ENCODE data around the gene SMIM14.

DNA sequence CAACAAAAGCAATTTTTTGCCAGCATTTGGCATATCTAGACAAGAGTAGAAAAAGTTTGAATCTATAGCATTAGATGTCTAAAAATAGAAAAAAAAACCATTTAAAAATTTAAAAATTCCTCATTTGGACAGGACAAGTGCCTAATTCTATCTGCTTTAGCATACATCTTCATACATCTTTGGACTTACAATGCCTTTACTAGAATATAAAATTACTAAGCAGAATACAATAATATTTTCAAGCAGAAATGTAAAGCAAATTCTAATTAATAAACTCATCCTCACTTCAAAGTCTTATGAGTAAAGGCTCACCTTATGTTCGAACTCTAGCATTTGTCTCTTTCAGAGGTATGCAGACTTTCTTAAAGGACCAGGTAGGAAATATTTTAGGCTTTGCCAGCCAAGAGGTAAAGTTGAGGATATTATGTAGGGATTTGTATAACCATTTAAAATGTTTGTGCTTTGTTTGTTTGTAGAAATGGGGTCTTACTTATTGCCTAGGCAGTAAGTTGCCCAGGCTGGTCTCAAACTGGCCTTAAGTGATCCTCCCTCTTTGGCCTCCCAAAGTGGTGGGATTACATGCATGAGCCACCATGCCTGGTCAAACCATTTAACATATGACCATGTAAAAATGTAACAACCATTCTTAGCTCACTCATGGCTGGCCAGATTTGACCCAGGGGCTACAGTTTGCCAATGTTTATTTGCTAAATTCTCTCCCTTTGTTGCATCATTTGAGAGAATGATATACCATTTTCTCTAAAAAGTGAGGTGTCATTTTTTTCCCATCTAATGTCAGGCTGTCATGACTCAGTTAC, 140.5 kb downstream of the SMIM14 start:
- TF ChIP-seq POLR2AphosphoS5 (IDR thresholded peaks at IDR 0.05; ENCODE audit: low read depth, low read length) = no peak
- TF ChIP-seq POLR2A (IDR thresholded peaks at IDR 0.05; ENCODE audit: low read depth, low read length) = no peak
- TF ChIP-seq TAF1 (IDR thresholded peaks at IDR 0.05; ENCODE audit: borderline replicate concordance, low read depth, low read length) = no peak

All from GM12892 (cell line).